ENCODE measurements around the gene ADAM22. TPM values are rescaled to one million over a fixed set of nuclear protein-coding genes. Genes with fewer than 3 reads are reported as not detected.

Gene ADAM22
- total RNA-seq, 1 donor from 2014 or later = under 0.01 TPM

DNA sequence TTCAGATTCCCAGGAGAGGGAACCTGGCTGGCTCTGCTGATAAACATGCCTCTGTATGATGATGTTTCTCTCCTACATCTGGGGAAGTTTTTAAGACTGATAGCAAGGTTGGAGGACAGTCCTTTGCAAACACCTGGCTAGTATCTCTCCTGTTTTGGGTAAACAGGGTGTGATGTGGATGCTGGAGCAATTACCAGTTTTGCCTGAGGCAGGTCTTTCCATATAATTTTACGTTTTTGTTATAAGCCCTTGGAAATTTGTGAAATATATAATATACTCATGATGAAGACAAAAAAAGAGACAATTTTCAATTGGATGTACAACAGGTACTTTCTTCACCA, 138.6 kb downstream of the ADAM22 start:
- no peak for TF ChIP-seq CTCF (IDR thresholded peaks at IDR 0.05; ENCODE audit: insufficient read depth, low read length, severe bottlenecking)
- DNase-seq (ENCODE audit: low read depth) (no peak), FAIRE-seq (no peak)
- Histone ChIP-seq H3K36me3 (ENCODE audit: control insufficient read depth, insufficient read depth, low read length) (no peaks in the 10 kb centered on the region), H3K4me3 (ENCODE audit: low read depth, low read length) (no peak overlapping the region), H3K27me3 (ENCODE audit: control insufficient read depth, insufficient read depth, low read length) (no peaks in the 10 kb centered on the region)

GRCh38 chr7:88073626-88074025, 139.6 kb downstream of the ADAM22 start:
- DNase-seq (ENCODE audit: low read depth) (no peak), FAIRE-seq (no peak)
- no peak for TF ChIP-seq CTCF (IDR thresholded peaks at IDR 0.05; ENCODE audit: insufficient read depth, low read length, severe bottlenecking)
- H3K36me3 ChIP-seq (ENCODE audit: control insufficient read depth, insufficient read depth, low read length) = no peaks in the 10 kb centered on the region
- no peak overlapping the region for H3K4me3 ChIP-seq (ENCODE audit: low read depth, low read length)
- no peaks in the 10 kb centered on the region for H3K27me3 ChIP-seq (ENCODE audit: control insufficient read depth, insufficient read depth, low read length)

GRCh38 chr7:88075216-88075615, 141.2 kb downstream of the ADAM22 start:
- FAIRE-seq (no peak), DNase-seq (ENCODE audit: low read depth) (no peak)
- no peak for TF ChIP-seq CTCF (IDR thresholded peaks at IDR 0.05; ENCODE audit: insufficient read depth, low read length, severe bottlenecking)

GRCh38 chr7:88083883-88084282, 149.8 kb downstream of the ADAM22 start:
- Histone ChIP-seq H3K36me3 (ENCODE audit: control insufficient read depth, insufficient read depth, low read length) (no peaks in the 10 kb centered on the region), H3K4me3 (ENCODE audit: low read depth, low read length) (no peak overlapping the region), H3K27me3 (ENCODE audit: control insufficient read depth, insufficient read depth, low read length) (no peaks in the 10 kb centered on the region)
- FAIRE-seq (no peak), DNase-seq (ENCODE audit: low read depth) (no peak)
- TF ChIP-seq CTCF (IDR thresholded peaks at IDR 0.05; ENCODE audit: insufficient read depth, low read length, severe bottlenecking) = no peak

More at GRCh38 chr7:88075216-88075615, 141.2 kb downstream of the ADAM22 start:
- no peaks in the 10 kb centered on the region for H3K27me3 ChIP-seq (ENCODE audit: control insufficient read depth, insufficient read depth, low read length)
- H3K36me3 ChIP-seq (ENCODE audit: control insufficient read depth, insufficient read depth, low read length) = no peaks in the 10 kb centered on the region
- no peak overlapping the region for H3K4me3 ChIP-seq (ENCODE audit: low read depth, low read length)

DNA sequence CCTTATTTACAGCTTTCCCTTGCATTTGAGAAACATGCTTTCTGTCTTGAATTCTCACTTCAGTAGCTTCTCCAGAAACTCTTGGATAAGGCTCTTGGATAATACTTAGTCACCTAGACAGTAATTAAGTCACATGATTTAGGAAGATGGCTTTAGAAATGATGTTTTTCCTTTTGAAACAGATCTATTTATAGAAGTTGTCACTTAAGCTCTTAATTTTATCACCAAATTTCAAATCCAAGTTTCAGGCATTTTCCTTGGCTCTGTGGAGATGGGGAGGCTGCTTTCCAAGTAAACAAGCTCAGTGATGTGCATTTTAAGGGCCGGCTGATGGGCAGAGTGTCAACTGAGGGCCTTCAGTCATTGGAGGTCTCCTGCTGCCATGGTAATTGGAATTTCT, 155.5 kb downstream of the ADAM22 start:
- no peak for TF ChIP-seq CTCF (IDR thresholded peaks at IDR 0.05; ENCODE audit: insufficient read depth, low read length, severe bottlenecking)
- DNase-seq (ENCODE audit: low read depth) (no peak), FAIRE-seq (no peak)
- no peaks in the 10 kb centered on the region for H3K27me3 ChIP-seq (ENCODE audit: control insufficient read depth, insufficient read depth, low read length)
- no peak overlapping the region for H3K4me3 ChIP-seq (ENCODE audit: low read depth, low read length)
- H3K36me3 ChIP-seq (ENCODE audit: control insufficient read depth, insufficient read depth, low read length) = no peaks in the 10 kb centered on the region

- DNase-seq (ENCODE audit: low read depth) (no peak), FAIRE-seq (no peak)
- Histone ChIP-seq H3K36me3 (ENCODE audit: control insufficient read depth, insufficient read depth, low read length) (no peaks in the 10 kb centered on the region), H3K27me3 (ENCODE audit: control insufficient read depth, insufficient read depth, low read length) (no peaks in the 10 kb centered on the region), H3K4me3 (ENCODE audit: low read depth, low read length) (no peak overlapping the region)
- no peak for TF ChIP-seq CTCF (IDR thresholded peaks at IDR 0.05; ENCODE audit: insufficient read depth, low read length, severe bottlenecking)
Observed at GRCh38 chr7:88090240-88090639, 156.2 kb downstream of the ADAM22 start.

Data from bronchial epithelial cell (primary cell).